Measurements from ENCODE around the gene PPP6R2.
"Not testable (repeated sequence)": the region's sequence is repeated elsewhere in the genome, so short reads cannot be mapped to it uniquely, and the experiment has no call there.

PPP6R2 gene

DNA sequence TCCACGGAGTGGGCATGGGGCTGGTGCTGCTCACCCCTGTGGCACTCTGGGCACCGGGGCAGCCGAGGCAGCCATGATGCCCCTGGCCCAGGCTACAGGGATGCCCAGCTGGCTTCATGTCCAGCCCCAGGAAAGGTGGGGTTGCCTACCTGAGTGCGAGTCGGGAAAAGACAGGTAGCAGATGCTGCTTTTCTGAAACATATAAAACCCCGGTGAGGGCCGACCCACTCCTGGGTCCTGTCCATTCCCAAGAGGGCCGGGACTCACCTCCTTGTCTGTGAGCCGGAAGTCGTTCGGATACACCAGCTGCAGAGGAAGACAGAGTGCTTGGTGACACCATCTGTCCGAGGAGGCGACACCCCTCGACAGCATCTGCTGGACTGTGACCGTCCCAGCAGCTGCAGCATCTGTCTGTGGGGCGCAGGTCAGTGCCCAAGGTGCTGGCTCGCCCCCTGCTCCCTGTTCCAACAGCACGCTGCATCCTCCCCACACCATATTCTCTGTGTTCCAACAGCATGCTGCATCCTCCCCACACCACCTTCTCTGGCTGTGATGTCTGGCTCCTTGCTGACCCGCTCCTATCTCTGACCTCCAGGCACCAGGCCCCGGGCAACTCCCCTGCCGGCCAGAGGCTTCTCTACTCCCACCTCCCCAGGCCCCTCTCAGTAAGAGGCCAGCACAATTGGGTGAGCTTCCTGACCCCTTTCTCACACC, 24.3 kb upstream of the PPP6R2 start:
- DNase-seq (ENCODE audit: low spot score) = peak; percentile 18

DNA sequence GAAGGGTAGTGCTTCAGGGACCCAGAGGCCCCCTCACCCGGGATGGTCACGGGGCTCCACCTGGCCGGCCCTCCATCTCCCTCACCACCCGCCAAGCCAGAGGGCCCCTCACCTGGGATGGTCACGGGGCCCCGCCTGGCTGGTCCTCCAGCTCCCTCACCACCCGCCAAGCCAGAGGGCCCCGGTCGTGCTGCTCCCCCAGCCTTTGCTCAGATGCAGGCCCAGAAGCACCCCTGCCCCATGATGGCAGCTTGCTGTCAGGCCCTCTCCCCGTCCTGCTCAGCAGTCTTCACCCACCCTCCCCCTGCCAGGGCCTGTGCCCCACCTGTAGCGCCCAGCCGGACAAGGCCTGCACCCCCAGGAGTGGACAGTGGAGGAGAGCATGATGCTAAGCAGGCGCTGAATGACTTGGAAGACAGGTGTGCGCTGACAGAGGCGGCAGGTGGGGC, 23.6 kb upstream of the PPP6R2 start:
- DNase-seq (ENCODE audit: low spot score) = no peak

DNA sequence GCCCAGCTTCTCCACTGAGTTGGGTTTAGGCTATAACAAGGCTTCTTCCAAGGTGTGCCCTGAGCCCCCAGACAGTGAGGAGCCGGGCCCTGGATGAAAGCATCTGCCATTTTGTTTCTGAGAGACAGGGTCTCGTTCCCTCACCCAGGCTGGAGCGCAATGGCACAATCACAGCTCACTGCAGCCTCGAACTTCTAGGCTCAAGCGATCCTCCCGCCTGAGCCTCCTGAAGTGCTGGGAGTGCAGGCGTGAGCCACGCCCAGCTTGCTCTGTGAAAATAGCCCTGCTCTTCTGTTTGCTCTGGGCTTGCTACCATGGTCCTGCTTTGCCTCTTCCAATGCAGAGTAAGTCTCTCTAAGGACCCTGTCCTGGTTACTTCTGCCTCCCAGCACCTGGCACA, 23.0 kb upstream of the PPP6R2 start:
- peak; percentile 13 for DNase-seq (ENCODE audit: low spot score)

DNA sequence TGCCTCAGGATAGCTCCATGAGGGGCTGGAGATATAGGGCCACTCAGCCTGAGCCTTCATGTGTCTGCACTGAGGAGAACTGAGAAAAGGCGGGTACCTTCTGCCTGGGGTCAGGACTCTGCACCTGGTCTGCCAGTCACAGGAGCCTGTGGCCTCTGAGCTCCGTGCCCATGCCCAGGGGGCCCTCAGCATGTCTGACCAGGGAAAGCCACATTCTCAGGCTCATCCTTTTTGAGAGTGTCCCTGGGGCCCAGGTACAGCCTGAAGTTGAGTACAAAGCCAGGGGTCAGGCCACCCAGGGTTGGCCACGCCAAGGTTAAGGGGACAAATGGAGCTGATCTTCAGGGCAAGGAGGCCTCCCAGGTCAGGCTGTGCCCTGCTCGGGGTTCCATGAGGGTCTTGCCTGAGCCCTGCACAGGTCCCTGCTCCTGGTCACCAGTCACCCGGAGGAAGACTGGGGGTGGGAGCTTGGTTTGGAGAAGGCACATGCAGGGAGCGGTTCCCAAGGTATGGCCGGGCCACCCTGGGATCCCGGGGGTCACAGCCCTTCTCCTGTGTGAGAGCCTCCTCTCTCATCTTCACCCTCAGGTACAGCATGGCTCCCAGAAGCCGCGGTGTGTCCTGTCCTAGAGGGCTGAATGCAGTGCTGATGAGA, 22.3 kb upstream of the PPP6R2 start:
- peak; percentile 8 for DNase-seq (ENCODE audit: low spot score)

DNA sequence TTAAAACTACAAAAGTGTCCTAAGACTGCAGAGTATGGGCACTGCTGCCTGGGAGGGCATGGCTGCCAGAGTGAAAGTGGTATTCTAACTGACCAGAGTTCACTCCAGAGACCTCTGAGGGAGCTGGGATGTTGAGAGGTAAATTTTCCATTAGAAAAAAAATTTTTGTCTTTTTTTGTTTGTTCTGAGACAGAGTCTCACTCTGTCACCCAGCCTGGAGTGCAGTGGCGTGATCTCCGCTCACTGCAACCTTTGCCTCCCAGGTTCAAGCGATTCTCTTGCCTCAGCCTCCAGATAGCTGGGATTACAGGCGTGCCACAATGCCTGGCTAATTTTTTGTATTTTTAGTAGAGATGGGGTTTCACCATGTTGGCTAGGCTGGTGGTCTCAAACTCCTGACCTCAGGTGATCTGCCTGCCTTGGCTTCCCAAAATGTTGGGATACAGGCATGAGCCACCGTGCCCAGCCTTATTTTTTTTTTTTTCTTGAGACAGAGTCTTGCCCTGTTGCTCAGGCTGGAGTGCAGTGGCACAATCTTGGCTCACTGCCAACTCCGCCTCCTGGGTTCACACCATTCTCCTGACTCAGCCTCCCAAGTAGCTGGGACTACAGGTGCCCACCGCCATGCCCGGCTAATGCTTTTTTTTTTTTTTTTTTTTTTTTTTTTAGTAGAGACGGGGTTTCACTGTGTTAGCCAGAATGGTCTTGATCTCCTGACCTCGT, 20.6 kb upstream of the PPP6R2 start:
- DNase-seq (ENCODE audit: low spot score) = peak; percentile 16

DNA sequence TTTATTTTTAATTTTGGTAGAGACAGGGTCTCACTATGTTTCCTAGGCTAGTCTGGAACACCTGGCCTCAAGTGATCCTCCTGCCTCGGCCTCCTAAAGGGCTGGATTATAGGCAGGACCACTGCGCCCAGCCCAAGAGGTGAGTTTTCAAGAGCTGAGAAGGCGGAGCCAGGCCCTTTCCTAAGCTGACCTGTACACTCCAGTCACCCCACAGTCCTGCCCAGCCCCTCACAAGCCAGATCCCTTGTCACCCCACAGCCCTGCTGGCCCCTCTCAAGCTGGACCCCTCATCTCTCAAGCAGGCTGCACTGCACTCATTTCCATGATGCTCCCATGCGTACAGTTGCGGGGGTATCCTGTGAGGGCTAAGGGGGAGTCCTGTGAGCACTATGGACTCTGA, 19.2 kb upstream of the PPP6R2 start:
- peak; percentile 2 for DNase-seq (ENCODE audit: low spot score)

DNA sequence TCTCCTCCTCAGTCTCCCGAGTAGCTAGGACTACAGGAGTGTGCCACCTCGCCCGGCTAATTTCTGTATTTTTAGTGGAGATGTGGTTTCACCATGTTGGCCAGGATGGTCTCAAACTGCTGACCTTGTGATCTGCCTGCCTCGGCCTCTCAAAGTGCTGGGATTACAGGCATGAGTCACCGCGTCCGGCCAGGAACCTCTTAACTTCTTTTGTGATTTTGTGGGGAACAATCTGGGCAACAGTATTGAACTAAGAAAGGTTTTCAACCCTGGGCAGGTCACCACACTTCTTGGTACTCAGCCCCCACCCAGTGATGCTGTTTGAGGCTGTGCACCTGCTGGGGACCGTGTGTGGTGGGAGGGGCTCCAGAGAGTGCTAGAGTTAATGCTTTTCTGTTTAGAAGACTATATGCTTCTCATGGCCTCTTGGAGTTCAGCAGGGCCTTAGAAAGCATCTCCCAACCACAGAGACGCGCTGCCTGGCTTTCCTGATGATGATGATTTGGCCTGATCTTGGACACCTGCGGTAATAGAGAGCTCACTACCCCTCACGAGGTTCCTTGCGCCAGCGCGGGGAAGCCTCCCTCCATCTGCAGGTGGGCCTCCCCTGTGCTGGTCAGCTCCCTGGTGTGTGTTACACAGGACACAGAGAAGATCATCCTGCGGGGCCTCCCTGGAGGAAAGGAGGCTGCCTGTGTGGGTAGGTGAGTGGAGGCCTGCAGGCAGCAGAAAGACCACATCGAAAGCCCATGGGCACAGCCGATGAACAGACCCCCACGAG, 17.5 kb upstream of the PPP6R2 start:
- DNase-seq (ENCODE audit: low spot score) = peak; percentile 30

DNA sequence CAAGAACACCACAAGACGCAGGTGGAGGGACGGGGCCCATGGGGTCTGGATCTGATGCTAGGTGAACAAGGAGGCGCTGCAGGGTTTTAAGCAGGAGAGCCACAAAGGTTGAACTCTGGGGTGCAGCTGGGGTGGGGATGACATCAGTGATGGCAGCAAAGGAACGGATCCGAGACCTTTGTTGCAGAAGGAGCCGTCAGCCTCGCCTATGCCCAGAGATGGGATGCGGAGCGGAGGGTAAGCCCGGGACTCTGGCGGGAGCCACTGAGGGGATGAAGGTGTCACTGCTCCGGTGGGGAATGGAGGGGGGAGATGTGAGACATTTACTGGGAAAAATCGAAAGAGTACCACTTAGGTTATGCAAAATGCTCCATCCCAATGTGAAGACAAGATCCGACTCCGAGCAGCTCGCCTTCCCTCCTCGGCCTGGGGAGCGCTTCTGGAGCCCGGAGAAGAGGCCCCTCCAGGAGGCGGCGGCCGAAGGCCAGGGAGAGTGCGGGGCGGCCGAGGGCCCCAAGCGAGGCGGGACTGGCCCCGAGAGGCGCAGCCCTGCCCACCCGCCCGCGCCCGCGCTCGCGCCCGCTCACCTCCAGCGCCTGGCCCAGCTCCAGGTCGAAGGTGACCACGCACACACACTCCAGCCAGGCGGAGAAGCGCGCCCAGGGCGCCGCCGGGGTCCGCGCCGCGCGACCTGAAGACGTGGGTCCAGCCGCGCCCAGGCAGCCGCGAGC, 16.7 kb upstream of the PPP6R2 start:
- peak; percentile 14 for DNase-seq (ENCODE audit: low spot score)

DNA sequence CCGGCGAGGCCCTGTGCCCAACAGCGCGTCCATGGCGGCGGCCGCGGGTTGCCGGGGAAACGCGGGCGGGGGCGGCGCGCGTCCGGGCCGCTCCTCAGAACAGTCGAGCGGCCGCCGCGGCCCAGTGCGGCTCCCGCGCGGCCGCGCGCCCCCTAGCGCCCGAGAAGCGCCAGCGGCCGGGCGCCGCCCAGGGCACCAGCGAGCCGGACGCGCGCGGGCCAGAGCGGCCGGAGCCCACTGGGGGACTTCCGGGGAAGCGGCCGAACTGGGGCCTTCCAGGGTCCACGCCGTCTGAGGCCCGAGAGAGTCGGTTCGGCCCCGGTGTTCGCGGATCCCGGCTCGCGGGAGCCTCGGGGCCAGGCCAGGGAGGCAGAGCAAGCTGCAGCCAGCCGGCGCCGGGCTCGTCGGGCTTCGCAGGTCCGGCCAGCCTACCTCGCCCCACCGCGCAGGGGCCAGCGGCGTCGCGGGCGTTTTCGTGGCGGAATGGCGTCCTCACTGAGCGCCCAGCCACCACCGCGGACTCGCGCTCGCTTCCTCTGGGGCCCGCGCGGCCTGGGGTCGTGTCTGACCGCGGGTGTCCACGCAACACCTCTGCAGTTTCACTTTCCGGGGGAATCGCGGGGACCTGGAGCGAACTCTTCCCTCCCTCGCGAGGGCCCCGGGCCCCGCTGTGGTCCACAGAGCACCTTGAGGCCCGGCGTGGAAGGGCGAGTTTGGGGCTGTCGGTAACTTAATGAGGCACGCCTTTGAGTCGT, 16.0 kb upstream of the PPP6R2 start, which contains the start of gene DENND6B:
Gene DENND6B (minus strand): TSS at position 57 of the 755 bp plus-strand sequence. CDS start 24 bp downstream, at position 33.
- peak; percentile 84 for DNase-seq (ENCODE audit: low spot score)

DNA sequence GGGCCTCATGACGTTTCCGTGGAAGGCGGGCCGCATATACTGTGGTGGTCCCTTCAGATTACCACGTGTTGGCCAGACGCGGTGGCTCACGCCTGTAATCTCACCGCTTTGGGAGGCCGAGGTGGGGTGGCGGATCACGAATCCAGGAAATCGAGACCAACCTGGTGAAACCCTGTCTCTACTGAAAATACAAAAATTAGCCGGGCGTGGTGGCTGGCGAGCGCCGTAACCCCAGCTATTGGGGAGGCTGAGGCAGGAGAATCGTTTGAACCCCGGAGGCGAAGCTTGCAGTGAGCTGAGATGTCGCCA, 15.5 kb upstream of the PPP6R2 start:
- no peak for DNase-seq (ENCODE audit: low spot score)

DNA sequence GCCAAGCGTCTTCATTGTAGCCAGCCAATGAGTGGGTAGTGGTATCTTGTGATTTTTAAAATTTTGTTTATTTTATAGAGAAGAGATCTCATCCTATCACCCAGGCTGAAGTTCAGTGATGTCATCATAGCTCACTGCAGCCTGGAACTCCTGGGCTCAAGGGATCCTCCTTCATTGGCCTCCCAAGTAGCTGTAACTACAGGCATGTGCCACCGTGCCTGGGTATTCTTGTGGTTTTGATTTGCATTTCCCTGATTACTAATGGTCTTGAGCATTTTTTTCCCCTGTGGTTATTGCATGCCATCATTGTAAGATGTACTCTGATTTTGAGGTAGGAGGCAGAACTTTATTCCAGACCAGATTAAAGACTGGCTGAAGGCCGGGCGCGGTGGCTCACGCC, 13.9 kb upstream of the PPP6R2 start:
- no peak for DNase-seq (ENCODE audit: low spot score)

DNA sequence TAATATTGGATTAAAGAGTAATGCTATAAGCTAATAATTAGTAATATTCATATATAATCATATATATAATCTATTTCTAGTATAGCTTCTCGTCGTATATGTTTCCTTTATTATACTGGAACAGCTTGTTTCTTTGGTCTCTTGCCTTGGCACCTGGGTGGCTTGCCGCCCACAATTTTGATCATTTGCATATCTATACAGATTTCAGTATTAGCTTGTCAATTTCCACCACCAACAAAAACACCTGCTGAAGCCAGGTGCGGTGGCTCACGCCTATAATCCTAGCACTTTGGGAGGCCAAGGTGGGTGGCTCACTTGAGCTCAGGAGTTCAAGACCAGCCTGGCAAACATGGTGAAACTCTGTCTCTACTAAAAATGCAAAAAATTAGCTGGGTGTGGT, 8.7 kb upstream of the PPP6R2 start:
- DNase-seq (ENCODE audit: low spot score) = not testable (repeated sequence)

DNA sequence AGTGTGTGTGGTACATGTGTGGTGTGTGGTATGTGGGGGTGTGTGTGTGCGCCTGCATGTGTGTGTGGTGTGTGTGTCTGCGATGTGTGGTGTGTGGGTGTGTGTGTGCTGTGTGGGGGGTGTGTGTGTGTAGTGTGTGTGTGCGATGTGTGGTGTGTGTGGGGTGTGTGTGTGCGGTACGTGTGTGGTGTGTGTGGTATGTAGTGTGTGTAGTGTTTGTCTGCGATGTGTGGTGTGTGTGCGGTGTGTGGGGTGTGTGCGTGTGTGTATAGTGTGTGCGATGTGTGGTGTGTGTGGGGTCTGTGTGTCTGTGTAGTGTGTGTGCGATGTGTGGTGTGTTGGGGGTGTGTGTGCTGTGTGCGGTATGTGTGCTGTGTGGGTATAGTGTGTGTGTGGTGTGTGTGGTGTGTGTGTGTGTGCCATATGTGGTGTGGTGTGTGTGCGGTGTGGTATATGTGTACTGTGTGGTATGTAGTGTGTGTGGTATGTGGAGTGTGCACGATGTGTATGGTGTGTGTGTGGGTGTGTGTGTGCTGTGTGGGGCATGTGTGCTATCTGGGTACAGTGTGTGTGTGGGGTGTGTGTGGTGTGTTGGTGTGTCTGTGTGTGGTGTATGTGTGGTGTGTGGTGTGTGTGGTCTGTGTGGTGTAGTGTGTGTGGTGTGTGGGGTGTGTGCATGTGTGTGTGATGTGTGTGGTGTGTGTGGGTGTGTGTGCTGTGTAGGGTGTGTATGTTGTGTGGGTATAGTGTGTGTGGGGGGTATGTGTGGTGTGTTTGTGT, 5.7 kb upstream of the PPP6R2 start:
- DNase-seq (ENCODE audit: low spot score) = no peak

DNA sequence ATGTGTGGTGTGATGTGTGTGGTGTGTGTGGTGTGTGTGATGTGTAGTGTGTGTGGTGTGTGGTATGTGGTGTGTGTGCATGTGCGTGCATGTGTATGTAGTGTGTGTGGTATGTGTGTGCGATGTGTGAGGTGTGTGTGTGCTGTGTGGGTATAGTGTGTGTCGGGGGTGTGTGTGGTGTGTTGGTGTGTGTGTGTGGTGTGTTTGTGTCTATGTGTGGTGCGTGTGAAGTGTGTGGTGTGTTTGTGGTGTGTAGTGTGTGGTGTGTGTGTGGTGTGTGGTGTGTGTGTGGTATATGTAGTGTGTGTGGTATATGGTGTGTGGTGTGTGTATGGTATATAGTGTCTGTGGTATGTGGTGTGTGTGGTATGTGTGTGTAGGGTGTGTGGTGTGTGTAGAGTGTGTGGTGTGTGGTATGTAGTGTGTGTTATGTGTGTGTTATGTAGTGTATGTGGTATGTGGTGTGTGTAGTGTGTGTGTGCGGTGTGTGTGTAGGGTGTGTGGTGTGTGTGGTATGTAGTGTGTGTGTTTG, 5.0 kb upstream of the PPP6R2 start:
- DNase-seq (ENCODE audit: low spot score) = no peak

DNA sequence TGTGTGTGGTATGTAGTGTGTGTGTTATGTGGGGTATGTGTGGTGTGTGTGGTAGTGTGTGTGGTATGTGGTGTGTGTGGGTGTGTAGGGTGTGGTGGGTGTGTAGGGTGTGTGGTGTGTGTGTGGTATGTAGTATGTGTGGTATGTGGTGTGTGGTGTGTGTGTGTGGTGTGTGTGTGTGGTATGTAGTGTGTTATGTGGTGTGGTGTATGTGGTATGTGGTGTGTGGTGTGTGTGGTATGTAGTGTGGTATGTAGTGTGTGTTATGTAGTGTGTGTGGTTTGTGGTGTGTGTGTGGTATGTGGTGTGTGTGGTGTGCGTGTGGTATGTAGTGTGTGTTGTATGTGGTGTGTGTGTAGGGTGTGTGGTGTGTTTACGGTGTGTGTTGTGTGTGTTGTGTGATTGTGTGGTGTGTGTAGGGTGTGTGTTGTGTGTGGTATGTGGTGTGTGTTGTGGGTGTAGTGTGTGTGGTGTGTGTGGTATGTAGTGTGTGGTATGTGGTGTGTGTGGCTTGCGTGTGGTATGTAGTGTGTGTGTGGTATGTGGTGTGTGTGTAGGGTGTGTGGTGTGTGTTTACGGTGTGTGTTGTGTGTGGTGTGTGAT, 4.2 kb upstream of the PPP6R2 start:
- DNase-seq (ENCODE audit: low spot score) = no peak

DNA sequence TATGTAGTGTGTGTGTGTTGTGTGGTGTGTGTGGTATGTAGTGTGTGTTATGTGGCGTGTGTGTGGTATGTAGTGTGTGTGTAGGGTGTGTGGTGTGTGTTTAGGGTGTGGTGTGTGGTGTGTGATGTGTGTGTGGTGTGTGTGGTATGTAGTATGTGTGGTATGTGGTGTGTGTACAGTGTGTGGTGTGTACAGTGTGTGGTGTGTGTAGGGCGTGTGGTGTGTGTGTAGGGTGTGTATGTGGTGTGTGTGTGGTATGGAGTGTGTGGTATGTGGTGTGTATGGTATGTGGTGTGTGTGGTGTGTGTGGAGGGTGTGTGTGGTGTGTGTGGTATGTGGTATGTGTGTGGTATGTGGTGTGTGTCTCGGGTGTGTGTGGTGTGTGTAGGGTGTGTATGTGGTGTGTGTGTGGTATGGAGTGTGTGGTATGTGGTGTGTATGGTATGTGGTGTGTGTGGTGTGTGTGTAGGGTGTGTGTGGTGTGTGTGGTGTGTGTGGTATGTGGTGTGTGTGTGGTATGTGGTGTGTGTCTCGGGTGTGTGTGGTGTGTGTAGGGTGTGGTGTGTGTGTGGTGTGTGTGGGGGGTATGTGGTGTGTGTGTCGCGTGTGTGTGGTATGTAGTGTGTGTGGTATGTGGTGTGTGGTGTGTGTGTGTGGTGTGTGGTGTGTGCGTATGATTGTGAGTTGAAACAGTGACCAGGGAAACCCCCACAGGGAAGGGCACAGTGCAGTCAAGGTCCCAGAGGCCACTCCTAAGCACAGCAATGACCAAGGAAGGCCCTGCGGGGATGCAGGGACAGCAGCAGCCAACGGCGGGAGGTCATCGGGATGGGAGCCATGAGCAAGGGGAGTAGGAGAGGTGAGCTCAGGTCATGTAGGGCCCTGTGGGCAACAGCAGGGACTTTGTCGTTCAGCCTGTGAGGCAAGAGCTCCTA, 2.9 kb upstream of the PPP6R2 start:
- no peak for DNase-seq (ENCODE audit: low spot score)

DNA sequence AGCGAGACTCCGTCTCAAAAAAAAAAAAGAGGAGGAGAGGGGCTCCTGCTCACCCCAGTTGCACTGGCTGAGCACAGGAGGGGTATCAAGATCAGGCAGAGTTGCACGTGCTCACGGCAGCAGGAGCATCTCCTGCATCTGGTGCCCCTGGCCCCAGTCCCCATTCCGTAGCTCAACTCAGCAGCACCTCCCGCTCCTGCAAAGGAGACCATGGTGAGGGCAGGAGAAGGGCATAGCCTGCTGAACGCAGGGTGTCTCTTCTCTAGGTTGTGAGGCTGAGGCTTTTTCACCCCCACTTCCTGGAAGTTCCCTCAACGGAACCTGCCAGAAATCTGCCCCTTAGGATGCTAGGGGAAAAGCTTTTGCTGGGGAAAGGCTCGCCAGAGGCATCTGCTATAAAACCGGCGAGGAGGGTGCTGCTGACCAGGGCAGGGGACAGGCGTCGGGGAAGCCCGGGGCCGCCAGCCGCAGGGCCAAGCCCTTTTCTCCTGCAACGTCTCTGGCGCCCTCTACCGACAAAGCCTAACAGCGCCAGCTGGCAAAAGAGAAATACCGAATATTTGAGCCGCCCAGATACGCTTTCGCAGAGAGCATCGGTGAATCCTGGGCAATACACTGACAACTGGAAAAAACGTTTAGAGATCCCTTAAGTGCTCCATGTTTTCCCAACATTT, 1.0 kb upstream of the PPP6R2 start:
- no peak for DNase-seq (ENCODE audit: low spot score)

DNA sequence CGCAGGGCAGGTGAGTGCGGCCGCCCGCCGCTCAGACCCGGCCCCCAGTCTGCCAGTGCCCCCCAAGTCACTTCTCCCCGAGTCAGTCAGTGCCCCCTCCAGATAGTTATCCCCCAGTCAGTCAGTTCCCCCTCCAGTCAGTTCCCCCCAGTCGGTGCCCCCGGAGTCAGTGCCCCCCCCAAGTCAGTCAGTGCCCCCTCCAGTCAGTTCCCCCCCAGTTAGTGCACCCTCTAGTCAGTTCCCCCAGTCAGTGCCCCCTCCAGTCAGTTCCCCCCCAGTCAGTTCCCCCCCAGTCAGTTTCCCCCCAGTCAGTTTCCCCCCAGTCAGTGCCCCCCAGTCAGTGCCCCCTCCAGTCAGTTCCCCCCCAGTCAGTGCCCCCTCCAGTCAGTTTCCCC, 411 bp downstream of the PPP6R2 start:
- no peak for DNase-seq (ENCODE audit: low spot score)
